ENCODE measurements around the gene SHBG.

The SHBG gene

GRCh38 chr17:7647018-7647417 is 17.1 kb downstream of the SHBG start:
- TF ChIP-seq POLR2AphosphoS5 (IDR thresholded peaks at IDR 0.05; ENCODE audit: low read depth) (no peak), GABPA (IDR thresholded peaks at IDR 0.05; ENCODE audit: low read depth) (no peak), CTCF (IDR thresholded peaks at IDR 0.05; ENCODE audit: insufficient read depth, low read length) (no peak), SPI1 (IDR thresholded peaks at IDR 0.05; ENCODE audit: borderline replicate concordance, low read depth) (no peak), REST (IDR thresholded peaks at IDR 0.05; ENCODE audit: insufficient replicate concordance, low read depth) (no peak)
- H3K27me3 ChIP-seq (ENCODE audit: insufficient read depth, poor library complexity, severe bottlenecking) = no peaks in the 10 kb centered on the region

GRCh38 chr17:7650509-7651096 is 20.7 kb downstream of the SHBG start, which contains the start of gene ATP1B2:
Gene ATP1B2, plus strand, starts transcription at chr17:7650926. Its CDS starts 593 bp downstream, at chr17:7651519.
- Histone ChIP-seq H3K27ac (replicated peaks) (no peak within 1 kb of the TSS), H3K4me3 (replicated peaks; ENCODE audit: insufficient read depth, low read length) (no peak within 1 kb of the TSS), H3K27me3 (ENCODE audit: insufficient read depth, poor library complexity, severe bottlenecking) (no peaks in the 10 kb centered on the region)
- TF ChIP-seq SPI1 (IDR thresholded peaks at IDR 0.05; ENCODE audit: borderline replicate concordance, low read depth) (no peak), GABPA (IDR thresholded peaks at IDR 0.05; ENCODE audit: low read depth) (no peak)
- DNase-seq (ENCODE audit: low read depth in 1 of 2, low spot score in 1 of 2) = no peak

More at GRCh38 chr17:7647018-7647417, 17.1 kb downstream of the SHBG start:
- no peak for DNase-seq (ENCODE audit: low read depth in 1 of 2, low spot score in 1 of 2)
- no peak overlapping the region for H3K4me3 ChIP-seq (replicated peaks; ENCODE audit: insufficient read depth, low read length)
- no peak overlapping the region for H3K27ac ChIP-seq (replicated peaks)

GRCh38 chr17:7651097-7651664 is 21.2 kb downstream of the SHBG start:
- Histone ChIP-seq H3K27ac (replicated peaks) (no peak overlapping the region), H3K4me3 (replicated peaks; ENCODE audit: insufficient read depth, low read length) (no peak overlapping the region), H3K27me3 (ENCODE audit: insufficient read depth, poor library complexity, severe bottlenecking) (no peaks in the 10 kb centered on the region)
- TF ChIP-seq POLR2AphosphoS5 (IDR thresholded peaks at IDR 0.05; ENCODE audit: low read depth) = no peak
- TF ChIP-seq CTCF (IDR thresholded peaks at IDR 0.05; ENCODE audit: insufficient read depth, low read length) = no peak
- TF ChIP-seq SPI1 (IDR thresholded peaks at IDR 0.05; ENCODE audit: borderline replicate concordance, low read depth) = no peak
- no peak for TF ChIP-seq GABPA (IDR thresholded peaks at IDR 0.05; ENCODE audit: low read depth)
- no peak for TF ChIP-seq REST (IDR thresholded peaks at IDR 0.05; ENCODE audit: insufficient replicate concordance, low read depth)
- DNase-seq (ENCODE audit: low read depth in 1 of 2, low spot score in 1 of 2) = no peak

GRCh38 chr17:7651665-7652387 is 21.9 kb downstream of the SHBG start:
- Histone ChIP-seq H3K27me3 (ENCODE audit: insufficient read depth, poor library complexity, severe bottlenecking) (no peaks in the 10 kb centered on the region), H3K27ac (replicated peaks) (no peak overlapping the region), H3K4me3 (replicated peaks; ENCODE audit: insufficient read depth, low read length) (no peak overlapping the region)
- no peak for DNase-seq (ENCODE audit: low read depth in 1 of 2, low spot score in 1 of 2)
- TF ChIP-seq REST (IDR thresholded peaks at IDR 0.05; ENCODE audit: insufficient replicate concordance, low read depth) (no peak), POLR2AphosphoS5 (IDR thresholded peaks at IDR 0.05; ENCODE audit: low read depth) (no peak)
